Neural cell (in vitro differentiated cells): ENCODE measurements around the gene TTLL1.

Experiments
- CTCF ChIP-seq: fragments of 450-650 bp; IDR thresholded peaks from 2 replicates; pipeline ENCODE4 v1.5.1; 2014; ENCODE audit warnings: antibody characterized with exemption, mild to moderate bottlenecking, moderate library complexity; ENCODE audit not compliant: poor library complexity, severe bottlenecking
- RAD21 ChIP-seq: fragments of 450-650 bp; conservative IDR thresholded peaks from 2 replicates; pipeline ENCODE4 v1.6.1; 2014; ENCODE audit warnings: antibody characterized with exemption, mild to moderate bottlenecking, moderate library complexity

GRCh38 chr22:43088627-43088983, 586 bp downstream of the TTLL1 start:
- no peak for TF ChIP-seq CTCF
- no peak for TF ChIP-seq RAD21
